Tibial artery (tissue), 4 donors: Measurements from ENCODE around the gene PMF1.
A peak's percentile ranks its signal among the peaks of the same experiment; 100 is the strongest.

Experiments used
- DNase-seq, 2 donors: peaks; one replicate each; pipeline ENCODE4 v3.0.0-alpha.2; 2019
- H3K27ac ChIP-seq, 2 donors: fragments of 200-600 bp; sonication (generic) in 1 of 2; 1 replicate in 1 of 2; 2 replicates in 1 of 2; pipeline ENCODE4 v1.5.1; 2018 to 2019; ENCODE audit warnings: mild to moderate bottlenecking in 1 of 2
- H3K27me3 ChIP-seq, 2 donors: fragments of 200-600 bp; sonication (generic) in 1 of 2; one replicate each; pipeline versions ENCODE4 v1.5.1 to v1.6.0; 2016 to 2019
- H3K36me3 ChIP-seq, 3 donors: fragments of 200-600 bp; sonication (generic) in 2 of 3; one replicate each; pipeline ENCODE4 v1.5.1; 2016 to 2019; ENCODE audit warnings: mild to moderate bottlenecking in 2 of 3
- H3K4me1 ChIP-seq, 4 donors: fragments of 200-600 bp; sonication (generic) in 2 of 4; 1 replicate in 3 of 4; 2 replicates in 1 of 4; pipeline ENCODE4 v1.5.1; 2016 to 2019
- H3K4me3 ChIP-seq, 2 donors: fragments of 200-600 bp; sonication (generic) in 1 of 2; 1 replicate in 1 of 2; 2 replicates in 1 of 2; pipeline ENCODE4 v1.5.1; 2018 to 2019; ENCODE audit warnings: mild to moderate bottlenecking in 2 of 2
- H3K9me3 ChIP-seq, 3 donors: fragments of 200-600 bp; sonication (generic) in 1 of 3; one replicate each; pipeline ENCODE4 v1.5.1; 2016 to 2019
- CTCF ChIP-seq, 2 experiments: fragments of 200-600 bp in 1 of 2; fragments of 450-650 bp in 1 of 2; IDR thresholded peaks; one replicate each; pipeline ENCODE4 v1.5.1; 2017 to 2019; ENCODE audit warnings: antibody characterized with exemption in 2 of 2, mild to moderate bottlenecking in 1 of 2, moderate library complexity in 1 of 2
- intact Hi-C: fragments of 100-400 bp; cut with DNase I; formaldehyde crosslinking; loops from one replicate; pipeline ENCODE4 v1.15.0; 2023; ENCODE audit warnings: low total_unique reads

Gene PMF1

GRCh38 chr1:156191292-156191964, 21.4 kb upstream of the PMF1 start:
- no peak for DNase-seq
- intact Hi-C loops: no loop called here
- Histone ChIP-seq H3K27ac (no peak overlapping the region), H3K27me3 (no peaks in the 10 kb centered on the region), H3K36me3 (peaks cover 0 to 11% (median 6%) of the 10 kb centered on the region in 3 donors), H3K9me3 (no peaks in the 10 kb centered on the region), H3K4me3 (no peak overlapping the region), H3K4me1 (peaks cover 0 to 24% (median 13%) of the 10 kb centered on the region in 4 donors)
- no peak for TF ChIP-seq CTCF (IDR thresholded peaks at IDR 0.05)

DNA sequence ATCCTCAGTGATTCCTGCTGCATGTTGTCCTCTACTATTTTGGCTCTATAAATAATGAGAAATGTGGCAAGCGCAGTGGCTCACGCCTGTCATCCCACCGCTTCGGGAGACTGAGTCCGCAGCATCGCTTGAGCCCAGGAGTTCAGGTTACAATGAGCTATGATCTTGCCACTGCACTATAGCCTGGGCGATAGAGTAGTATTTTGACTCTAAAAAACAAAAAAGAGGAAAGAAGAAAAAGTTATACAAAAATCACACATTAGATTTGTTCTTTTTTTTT, 19.7 kb upstream of the PMF1 start:
- no peaks in the 10 kb centered on the region for H3K9me3 ChIP-seq
- peaks cover 0 to 13% (median 8%) of the 10 kb centered on the region in 3 donors for H3K36me3 ChIP-seq
- H3K4me1 ChIP-seq: peaks cover 0 to 32% (median 15%) of the 10 kb centered on the region in 4 donors
- intact Hi-C loops: no loop called here
- TF ChIP-seq CTCF (IDR thresholded peaks at IDR 0.05): no peak
- peak overlapping the region; percentile 70 to 83 for H3K4me3 ChIP-seq
- H3K27me3 ChIP-seq: no peaks in the 10 kb centered on the region
- peak overlapping the region; percentile 71 to 76 for H3K27ac ChIP-seq
- DNase-seq: no peak

- intact Hi-C loops: loop anchor here (1.0 kb wide), 1 partner anchor 20 kb away; the partner anchor contains the start of gene PMF1
- peaks cover 0 to 32% (median 15%) of the 10 kb centered on the region in 4 donors for H3K4me1 ChIP-seq
- peak; percentile 52 to 55 for TF ChIP-seq CTCF (IDR thresholded peaks at IDR 0.05)
- no peaks in the 10 kb centered on the region for H3K9me3 ChIP-seq
- peak within 1 kb of the TSS; percentile 71 to 76 for H3K27ac ChIP-seq
- peak within 1 kb of the TSS; percentile 70 to 83 for H3K4me3 ChIP-seq
- no peaks in the 10 kb centered on the region for H3K27me3 ChIP-seq
- H3K36me3 ChIP-seq: peaks cover 0 to 13% (median 8%) of the 10 kb centered on the region in 3 donors
- DNase-seq: peak; percentile 96 to 99
These were observed 19.1 kb upstream of the PMF1 start, which contains the start of gene SLC25A44 for GRCh38 chr1:156193488-156194299. SLC25A44 (plus strand) TSS chr1:156194104; CDS start chr1:156199848, 5,744 bp downstream.

DNA sequence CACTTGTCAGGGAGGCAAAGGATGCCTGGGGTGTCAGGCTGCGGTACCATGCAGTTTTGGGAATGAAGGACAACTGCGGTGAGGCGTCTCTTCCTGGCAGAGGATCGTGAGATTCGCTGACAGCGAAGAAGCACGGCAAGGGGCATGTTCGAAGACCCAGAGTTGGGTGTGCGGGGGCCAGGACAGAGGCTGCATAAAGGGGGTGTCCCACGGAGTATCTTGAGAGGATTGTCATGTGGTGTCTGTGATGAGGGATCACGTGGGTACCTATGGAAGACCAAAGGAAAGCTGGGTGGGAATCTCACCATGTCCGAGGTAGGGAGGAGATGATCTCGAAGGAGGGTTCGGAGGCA, 18.5 kb upstream of the PMF1 start:
- intact Hi-C loops: loop anchor here (1.0 kb wide), 1 partner anchor 19 kb away; the partner anchor contains the start of gene PMF1
- TF ChIP-seq CTCF (IDR thresholded peaks at IDR 0.05): no peak
- Histone ChIP-seq H3K9me3 (no peaks in the 10 kb centered on the region), H3K4me1 (peaks cover 0 to 32% (median 15%) of the 10 kb centered on the region in 4 donors), H3K4me3 (peak overlapping the region; percentile 70 to 83), H3K36me3 (peaks cover 0 to 13% (median 8%) of the 10 kb centered on the region in 3 donors), H3K27ac (peak overlapping the region; percentile 71 to 76), H3K27me3 (no peaks in the 10 kb centered on the region)
- DNase-seq: no peak

GRCh38 chr1:156195853-156196252, 17.0 kb upstream of the PMF1 start:
- Histone ChIP-seq H3K27me3 (no peaks in the 10 kb centered on the region), H3K27ac (no peak overlapping the region), H3K9me3 (no peaks in the 10 kb centered on the region), H3K4me3 (no peak overlapping the region), H3K4me1 (peaks cover 0 to 32% (median 15%) of the 10 kb centered on the region in 4 donors), H3K36me3 (peaks cover 6 to 28% (median 18%) of the 10 kb centered on the region in 3 donors)
- no peak for TF ChIP-seq CTCF (IDR thresholded peaks at IDR 0.05)
- no peak for DNase-seq
- intact Hi-C loops: no loop called here
